Myocyte (in vitro differentiated cells): ENCODE results near the gene DGAT2L6. TPM values are rescaled to one million over a fixed set of nuclear protein-coding genes. Genes with fewer than 3 reads are reported as not detected.
A peak's percentile ranks its signal among the peaks of the same experiment; 100 is the strongest.

ENCODE experiments used
- DNase-seq: peaks from one replicate; pipeline ENCODE4 v3.0.0-alpha.2; 2012; ENCODE audit warnings: low read depth
- polyA plus RNA-seq: library from polyadenylated mRNA; unstranded; fragments of >200 nt; gene quantifications from one replicate; pipeline ENCODE4 v1.2.1, GENCODE V29; 2012; ENCODE audit warnings: missing spikeins
- total RNA-seq: library from RNA; depleted of rRNA; stranded (reverse); fragments of >200 nt; gene quantifications from 2 replicates; pipeline ENCODE4 v1.2.3, GENCODE V29; 2014

Gene DGAT2L6, protein sequence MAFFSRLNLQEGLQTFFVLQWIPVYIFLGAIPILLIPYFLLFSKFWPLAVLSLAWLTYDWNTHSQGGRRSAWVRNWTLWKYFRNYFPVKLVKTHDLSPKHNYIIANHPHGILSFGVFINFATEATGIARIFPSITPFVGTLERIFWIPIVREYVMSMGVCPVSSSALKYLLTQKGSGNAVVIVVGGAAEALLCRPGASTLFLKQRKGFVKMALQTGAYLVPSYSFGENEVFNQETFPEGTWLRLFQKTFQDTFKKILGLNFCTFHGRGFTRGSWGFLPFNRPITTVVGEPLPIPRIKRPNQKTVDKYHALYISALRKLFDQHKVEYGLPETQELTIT
- total RNA-seq = not detected in 2 replicates
- polyA plus RNA-seq = not detected

DNA sequence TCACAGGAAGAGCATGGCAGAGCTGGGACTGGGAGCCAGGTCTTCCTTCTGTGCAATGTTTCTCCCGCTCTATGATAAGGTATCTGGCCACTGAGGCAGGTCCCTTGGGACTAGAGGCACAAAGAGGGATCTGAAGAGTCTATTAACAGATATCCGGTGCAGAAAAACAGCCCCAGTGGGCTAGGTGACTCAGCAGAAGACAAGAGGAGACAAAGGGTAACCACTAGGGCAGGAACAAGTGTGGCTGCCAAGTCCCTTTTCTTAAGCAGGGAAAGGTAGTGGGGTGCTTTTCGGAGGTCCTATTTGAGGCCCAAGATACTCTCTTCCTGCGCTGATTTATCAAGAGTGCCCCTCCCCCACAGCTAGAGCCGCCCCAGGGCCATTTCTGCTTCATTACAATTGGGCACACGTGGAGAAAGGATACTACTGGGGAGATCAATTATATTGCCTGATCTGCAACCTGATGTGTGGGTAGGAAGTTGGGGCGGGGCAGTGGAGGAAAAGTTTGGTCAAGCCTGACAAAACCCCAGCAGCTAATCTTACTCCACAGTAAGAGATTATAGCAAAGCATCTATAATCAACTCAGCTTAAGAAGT is at the start of gene DGAT2L6:
Gene DGAT2L6, plus strand, starts transcription at position 546 of the 596 bp plus-strand sequence. CDS start 100 bp downstream, outside the sequence.
- DNase-seq = no peak

DNA sequence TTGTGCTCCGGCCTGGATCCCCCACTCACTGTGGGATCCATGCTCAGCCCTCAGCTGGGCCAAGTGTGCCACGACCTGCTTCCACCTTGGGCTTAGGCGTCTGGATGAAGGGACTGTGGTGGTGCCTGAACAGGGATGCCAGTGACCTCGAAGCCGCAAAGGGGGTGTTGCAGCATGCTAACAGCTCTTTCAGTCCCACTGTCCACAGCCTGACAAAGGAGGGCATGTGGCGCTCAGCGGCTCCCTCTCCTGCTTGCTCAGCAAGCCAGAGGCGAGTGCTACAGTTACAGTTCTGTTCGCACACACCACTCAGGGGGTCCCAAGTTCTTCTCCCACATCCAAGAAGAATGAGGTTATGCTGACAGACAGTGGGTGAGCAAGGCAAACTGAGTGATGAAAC is 49.2 kb upstream of the DGAT2L6 start:
- no peak for DNase-seq

DNA sequence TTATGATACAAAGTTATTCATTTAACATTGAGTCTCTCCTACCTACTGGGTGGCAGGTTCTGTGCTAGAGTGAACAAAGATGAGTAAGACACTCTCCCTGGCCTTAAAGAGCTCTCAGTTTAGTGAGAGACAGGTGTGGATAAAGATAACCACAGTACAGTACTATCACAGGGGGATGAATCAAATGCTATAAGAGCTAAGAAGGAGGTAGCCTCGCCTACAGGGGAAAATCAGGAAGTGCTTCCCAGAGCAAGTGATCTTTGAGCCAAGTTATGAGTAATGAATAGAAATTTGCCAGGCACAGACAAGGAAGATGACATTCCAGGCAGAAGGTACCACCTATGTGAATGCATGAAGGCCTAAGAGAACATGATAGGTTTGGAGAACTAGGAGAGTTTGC is 47.5 kb upstream of the DGAT2L6 start:
- no peak for DNase-seq

DNA sequence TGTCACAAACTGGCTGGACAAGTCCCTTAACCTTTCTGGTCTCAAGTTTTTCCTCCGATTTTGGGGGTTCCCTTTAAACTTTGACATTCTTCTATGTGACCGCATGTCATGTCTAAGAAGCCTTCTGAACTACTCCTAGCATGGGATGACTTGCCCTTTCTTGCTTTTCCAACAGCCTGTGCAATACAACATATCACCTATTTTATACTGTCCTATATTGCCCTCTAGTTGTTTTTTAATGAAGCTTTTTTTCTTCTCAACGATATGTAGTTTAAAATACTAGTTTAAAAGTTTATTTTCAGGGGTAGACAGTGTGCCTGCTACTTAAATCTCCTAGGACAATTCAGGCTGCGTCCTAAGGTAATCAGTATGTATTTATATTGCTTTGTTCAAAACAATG is 45.1 kb upstream of the DGAT2L6 start:
- no peak for DNase-seq

DNA sequence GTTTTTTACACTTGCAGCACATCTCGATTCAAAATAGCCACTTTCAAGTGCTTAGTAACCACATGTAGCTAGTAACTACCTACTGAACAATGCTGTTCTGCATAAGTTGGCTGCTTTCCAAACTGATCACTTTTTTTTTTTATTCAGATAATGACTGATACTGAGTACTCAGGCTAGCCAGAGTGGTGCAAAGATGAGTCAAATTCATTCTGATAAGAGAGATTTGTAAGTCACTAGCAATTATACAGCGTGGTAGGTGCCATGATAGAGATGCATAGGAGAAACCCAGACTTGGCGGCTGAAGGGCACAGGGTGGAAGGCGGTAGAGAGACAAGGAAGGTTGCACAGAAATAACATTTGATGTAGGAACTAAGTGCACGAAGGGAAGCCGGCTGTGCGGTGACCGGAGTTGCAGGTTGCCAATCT is 44.4 kb upstream of the DGAT2L6 start:
- no peak for DNase-seq

DNA sequence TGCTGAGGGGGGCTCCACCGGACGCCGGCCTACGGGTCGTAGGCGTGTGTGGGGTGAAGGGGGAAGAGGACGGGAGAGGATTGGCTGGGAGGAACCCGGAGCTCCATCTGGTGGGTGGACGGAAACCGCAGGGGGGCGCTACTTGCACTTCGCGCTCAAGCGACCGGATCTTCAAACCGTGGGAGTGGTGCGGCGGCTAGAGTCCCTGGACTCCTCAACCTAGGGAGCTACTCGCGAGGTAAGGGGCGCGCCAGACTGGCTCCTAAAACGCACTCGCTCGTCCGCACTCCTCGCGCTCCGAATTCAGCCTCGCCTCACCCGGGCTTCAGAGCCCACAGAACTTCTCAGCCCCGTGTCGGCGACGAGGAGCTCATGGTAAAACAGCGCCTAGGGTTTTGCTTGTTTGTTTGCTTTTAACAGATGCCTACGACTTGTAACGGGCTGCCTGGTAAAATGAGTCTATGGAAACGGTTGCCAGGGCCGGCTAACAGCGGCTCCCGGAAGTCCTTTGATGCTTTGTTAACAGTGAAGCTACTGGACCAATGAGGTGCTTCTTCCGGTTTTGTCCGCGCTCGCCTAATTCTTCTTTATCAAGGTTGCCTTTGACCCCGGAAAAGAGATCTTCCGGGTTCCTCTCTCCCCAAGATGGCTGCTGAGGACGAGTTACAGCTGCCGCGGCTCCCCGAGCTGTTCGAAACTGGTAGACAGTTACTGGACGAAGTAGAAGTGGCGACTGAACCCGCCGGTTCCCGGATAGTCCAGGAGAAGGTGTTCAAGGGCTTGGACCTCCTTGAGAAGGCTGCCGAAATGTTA is 43.8 kb upstream of the DGAT2L6 start, which contains the start of gene IGBP1:
Gene IGBP1, plus strand, starts transcription at position 145 of the 813 bp plus-strand sequence. Its CDS starts 501 bp downstream, at position 646.
- DNase-seq = peak; percentile 86

DNA sequence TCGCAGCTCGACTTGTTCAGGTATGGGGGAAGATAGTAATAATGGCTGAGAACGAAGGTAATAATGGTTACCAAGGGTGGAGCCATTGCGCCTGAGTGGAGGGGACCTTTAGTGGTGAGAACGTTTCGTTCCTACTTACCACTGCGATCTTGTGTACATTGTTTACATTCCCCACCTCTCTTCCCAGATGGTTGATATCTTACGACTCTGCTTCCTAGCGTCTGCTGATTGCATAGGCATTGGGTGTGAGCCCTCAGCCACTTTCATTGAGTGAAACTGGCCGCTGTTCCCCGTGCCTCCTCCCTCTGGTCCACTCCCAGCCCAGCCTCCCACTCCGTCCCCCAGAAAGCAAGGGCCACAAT is 43.2 kb upstream of the DGAT2L6 start:
- DNase-seq = no peak

DNA sequence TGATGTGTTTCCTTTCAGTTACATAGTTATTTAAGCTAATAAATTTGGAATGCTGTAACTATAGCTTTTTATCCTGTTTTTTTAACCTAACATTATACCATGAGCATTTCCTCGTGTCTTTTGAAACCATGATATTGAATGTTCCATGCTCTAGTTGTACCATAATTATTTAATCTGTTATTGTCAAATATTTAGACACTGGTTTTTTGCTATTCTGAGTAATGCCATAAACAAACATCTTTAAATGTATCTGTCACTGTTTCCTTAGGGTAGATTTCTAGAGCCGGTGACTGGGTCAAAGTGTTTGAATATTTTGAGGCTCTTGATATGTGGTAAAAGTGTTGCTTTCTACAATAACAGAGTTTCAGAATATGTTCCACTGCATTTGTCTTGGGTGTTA is 38.7 kb upstream of the DGAT2L6 start:
- DNase-seq = no peak

DNA sequence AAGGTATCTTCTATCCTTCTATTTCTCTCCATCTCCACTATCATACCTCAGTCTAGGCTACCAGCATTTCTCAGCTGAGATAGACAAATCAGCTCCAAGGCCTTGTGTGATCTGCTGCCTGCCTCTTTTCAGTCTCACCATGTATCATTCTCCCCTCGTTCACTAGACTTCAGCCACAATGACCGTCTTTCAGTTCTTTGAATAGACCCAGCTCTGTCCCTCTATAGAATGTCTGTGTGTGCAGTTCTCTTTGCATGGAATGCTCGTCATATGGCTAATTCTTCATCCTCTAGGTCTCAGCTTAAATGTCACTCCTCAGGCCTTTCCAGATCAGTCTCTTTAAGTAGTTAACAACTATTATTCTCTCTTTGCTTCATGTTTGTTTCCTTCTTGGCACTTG is 37.5 kb upstream of the DGAT2L6 start:
- no peak for DNase-seq

DNA sequence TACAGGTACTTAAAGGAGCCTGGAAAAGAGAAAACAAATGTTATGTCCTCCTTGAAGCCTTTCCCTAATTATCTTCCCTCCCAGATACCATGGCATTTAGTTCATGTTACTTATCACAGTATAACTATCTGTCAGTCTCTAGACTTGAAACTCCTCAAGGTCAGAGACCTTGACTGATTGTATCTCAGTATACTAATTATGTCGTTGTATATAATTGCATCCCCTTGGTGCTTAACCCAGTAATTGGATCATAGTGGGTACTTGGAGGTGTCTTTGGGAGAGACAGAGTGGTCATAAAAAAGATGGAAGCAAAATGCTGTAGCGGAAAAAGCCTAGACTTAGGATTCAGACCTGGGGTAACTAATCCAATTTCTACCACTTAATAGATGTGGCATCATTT is 35.9 kb upstream of the DGAT2L6 start:
- no peak for DNase-seq

DNA sequence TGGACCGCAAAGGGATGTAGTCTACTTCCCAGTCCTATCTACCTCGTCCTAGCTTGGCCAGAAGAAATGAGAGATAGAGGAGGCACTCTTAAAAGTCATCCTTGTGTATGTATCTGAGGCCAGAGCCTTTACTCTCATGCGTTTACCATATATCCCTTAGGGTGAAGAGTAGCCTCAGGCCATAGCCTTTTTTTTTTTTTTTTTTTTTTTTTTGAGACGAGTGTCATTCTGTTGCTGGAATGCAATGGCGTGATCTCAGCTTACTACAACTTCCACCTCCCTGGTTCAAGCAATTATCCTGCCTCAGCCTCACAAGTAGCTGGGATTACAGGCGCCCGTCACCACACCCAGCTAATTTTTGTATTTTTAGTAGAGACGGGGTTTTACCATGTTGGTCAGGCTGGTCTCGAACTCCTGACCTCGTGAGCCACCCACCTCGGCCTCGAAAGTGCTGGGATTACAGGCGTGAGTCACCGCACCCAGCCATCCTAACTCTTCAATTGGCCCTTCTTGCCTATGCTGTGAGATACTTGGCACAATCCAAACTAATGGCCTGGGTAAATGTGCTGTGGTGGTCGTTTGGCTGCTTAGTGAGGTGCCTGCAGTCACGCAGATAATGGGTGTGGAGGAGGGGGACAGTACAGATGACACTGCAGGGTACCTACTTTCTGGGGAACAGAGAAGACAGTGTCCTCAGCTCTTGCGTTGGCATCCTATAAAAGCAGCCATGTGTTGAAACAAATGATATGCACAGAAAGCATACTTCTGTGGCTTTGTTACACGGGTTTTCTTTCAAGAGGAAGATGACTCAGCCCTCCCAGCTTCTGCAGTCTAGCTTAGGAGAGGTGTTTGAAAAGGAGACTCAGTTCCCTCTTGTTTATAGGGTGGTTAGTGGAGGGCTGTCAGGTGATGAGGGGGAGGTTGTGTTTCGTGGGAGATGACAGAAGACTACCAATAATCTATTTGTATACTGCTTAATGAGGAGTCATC is 10.4 kb upstream of the DGAT2L6 start:
- DNase-seq = no peak

DNA sequence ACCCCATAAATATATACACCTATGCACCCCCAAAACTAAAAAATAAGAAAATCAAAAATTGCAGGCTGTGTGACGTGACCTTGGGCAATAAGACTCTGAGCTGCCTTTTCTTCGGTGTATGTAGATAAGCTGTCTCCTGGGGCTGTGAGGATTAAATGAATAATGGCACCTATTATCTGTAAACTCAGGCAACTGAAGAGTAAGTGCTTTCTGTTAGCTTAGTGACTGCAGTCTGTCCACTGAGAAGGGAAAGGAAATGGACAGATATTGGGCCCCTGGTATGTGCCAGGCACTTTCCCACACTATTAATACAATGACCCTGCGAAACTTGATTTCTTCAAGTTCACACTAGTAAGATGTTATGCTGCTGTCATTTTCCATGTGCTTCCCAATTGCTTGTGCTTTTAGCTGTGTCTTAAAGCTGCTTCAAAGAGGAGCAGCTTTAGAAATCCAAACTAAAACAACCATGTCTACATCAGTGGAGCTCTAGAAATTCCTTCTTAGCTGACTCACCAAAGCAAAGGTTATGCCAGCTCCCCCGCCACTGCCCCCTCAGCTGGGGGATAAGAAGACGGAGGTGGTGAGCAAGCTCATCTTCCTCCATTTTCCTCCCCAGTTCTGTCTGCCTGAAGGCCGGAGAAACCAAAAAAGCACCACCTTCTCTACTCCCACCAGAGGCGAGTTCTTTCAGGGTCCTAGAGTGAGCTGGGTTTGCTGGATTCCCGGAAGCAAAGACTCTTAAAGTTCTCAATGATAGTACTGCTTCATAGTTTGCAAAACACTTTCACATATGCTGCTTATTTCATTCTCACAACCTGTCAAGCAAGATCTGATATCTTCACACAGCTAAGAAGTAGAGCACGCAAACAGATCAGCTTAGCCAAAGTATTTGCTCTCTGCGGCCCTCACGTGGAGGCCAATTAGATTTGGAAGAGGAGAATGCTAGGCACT is 8.8 kb upstream of the DGAT2L6 start:
- peak; percentile 49 for DNase-seq

DNA sequence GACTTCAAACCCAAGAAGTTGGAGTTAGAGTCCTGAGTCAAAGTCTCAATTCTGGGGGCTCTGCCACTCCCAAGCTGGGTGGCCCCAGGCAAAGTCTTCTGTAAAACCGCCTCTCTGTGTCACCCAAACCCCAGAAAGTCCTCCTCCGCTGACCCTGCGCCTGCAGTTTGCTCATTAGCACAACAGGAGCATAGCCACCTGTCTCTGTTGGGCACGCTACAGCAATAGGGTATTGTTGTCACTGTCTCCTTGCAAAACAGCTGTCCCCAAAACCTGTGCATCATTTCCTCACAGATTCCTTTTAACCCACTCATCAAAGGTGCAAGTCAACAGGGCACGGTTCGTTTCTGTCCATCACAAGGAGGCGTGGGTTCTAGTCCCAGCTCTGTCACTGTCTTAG is 8.0 kb upstream of the DGAT2L6 start:
- peak; percentile 15 for DNase-seq

DNA sequence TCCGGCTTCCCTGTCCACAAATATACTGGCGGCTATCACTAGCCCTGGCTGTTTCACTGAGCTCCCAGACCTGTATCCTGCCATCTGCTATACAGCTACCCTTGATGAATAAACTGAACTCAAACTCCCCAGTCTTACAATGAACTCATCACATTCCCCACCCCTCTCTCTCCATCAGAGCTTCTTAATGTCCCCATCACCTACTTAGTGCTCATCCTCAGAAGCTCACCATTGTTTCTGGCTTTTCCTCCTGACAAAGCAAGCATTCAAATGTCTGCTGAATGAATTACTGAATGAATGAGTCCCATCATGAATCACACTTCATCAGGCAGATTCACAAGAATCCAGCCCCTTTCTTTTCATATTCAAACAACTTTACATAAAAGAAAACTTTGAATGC is 5.7 kb upstream of the DGAT2L6 start:
- no peak for DNase-seq

DNA sequence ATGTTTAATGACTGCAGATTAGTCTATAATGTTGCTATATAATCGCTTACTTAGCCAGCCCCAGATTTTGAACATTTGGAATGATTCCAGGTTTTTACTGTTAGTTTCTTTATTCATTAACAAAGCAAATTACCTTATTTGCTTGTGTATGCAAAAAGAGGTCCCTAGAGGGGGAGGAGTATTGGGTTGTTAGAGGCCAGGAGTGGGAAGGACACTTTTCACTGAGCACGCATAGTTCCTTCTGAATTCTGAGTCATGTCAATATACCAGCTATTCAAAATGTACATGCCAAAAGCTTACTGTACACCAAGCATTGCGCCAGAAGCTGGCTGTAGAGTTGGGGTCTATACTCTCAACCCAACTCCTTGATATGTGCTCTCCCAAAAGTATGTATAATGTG is 5.1 kb upstream of the DGAT2L6 start:
- DNase-seq = no peak

DNA sequence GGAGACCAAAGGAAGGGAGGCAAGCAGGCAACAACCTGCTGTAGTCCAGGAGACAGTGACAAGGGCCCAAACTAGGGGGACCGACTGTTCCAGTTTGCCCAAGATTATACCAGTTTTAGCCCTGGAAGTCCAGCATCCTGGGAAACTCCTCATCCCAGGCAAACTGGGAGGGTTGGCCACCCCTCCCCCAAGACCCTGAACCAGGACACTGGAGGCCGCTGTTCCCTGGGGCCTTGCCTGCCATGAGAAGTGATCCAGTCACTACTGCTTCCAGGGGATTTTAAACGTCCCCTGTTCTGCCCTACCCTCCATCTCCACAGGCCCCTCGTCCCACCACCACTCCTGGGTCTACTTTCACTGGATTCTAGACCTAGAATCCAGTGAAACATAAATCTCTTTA is 4.3 kb upstream of the DGAT2L6 start:
- DNase-seq = no peak

DNA sequence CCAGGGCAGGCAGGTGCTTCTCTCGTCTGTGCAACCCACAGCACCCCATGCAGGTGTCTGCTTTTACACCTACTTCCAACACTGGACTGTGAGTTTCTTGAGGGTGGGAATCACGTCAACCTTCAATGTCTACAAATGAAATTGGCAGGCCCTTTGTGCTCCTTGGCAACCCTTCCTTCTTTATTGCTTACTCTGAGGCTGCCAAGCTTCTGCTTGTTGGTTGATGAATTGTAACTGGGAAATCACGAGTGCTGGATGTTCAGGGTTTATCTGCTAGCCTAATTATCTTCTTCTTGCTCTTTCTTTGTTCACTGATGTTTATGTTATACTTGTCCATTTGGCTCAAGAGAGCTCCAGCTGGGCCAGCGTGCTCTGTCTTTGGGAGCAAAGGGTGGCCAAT is 2.5 kb upstream of the DGAT2L6 start:
- no peak for DNase-seq

DNA sequence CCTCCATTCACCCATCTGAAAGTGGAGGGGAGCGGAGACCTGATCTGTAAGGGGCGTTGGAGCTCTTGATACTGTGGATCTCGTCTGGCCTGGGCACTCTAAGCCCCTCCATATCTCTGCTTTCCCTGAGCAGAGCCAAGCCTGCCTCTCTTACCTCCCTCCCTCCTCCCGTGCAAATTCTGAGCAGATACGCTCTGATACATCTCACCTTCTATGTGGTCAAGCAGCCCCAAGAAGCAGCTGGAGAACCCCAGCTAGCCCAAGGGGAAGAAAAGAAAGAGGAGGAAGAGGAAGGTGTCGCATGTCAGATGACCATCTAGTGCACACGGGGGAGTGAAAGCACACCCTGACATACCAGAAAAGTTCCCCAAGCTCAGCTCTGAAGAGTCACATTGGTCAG is 1.9 kb upstream of the DGAT2L6 start:
- DNase-seq = no peak

DNA sequence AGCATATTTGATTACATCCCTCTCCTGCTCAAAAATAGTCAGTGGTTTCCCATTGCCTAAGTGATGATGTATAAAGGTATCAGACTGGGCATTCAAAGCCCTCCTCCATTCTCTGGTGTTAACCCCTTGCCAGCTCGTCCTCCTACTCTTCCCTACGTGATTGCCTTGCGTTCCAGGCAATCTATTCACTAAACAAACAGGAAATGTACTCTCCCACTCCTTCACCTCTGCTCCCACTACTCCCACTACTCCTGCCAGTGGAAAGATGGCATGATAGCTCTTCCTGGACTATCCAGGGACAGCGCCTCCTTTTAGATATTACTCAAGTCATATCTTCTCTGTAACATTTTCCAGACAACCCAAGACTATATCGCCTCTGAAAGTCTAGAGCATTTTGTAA is 5.8 kb downstream of the DGAT2L6 start:
- no peak for DNase-seq

DNA sequence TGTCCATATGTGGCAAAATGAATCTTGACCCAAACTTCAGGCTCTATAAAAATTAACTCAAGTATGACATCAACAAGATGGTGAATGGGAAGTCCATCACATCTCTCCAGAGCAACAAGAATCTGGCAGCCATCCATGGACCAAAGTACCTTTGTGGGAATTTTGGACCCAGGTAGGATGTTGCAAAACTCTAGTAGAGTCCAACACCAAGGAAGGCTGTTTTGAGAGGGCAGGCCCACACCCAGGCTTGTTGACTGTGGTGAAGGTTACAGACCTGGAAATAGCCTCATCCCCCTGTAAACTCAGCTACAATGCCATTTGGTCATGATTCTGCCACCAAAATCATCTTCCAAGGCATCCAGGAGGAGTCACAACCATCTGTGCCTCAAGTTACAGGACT is 12.9 kb downstream of the DGAT2L6 start:
- no peak for DNase-seq
